Ovary (tissue), 3 donors: ENCODE results near the gene RMDN2.

ENCODE experiments used
- CTCF ChIP-seq, 3 donors: fragments of 450-650 bp in 2 of 3; fragments of 200-600 bp in 1 of 3; IDR thresholded peaks; one replicate each; pipeline versions ENCODE4 v1.5.1 to v1.8.0; 2016 to 2022; ENCODE audit warnings: antibody characterized with exemption in 3 of 3, mild to moderate bottlenecking in 1 of 3
- EP300 ChIP-seq: sonication (generic); formaldehyde crosslinking; IDR thresholded peaks from one replicate; pipeline ENCODE4 v1.6.1; 2017; ENCODE audit warnings: antibody characterized with exemption
- POLR2A ChIP-seq: fragments of 450-650 bp; IDR thresholded peaks from one replicate; pipeline ENCODE4 v1.6.1; 2017; ENCODE audit warnings: antibody characterized with exemption, mild to moderate bottlenecking, moderate library complexity
- donor health status: DM: no; HTN: no; CAD: no.

GRCh38 chr2:37885329-37885993 is 39.6 kb upstream of the RMDN2 start:
- TF ChIP-seq CTCF (IDR thresholded peaks at IDR 0.05): no peak
- no peak for TF ChIP-seq POLR2A
- no peak for TF ChIP-seq EP300
